Hematopoietic multipotent progenitor cell treated with erythropoietin and hydrocortisone succinate and interleukin-3 and kit ligand, for 15 days (in vitro differentiated cells): ENCODE results near the gene CALHM4.

Source experiments
- DNase-seq: peaks from one replicate; pipeline ENCODE4 v3.0.0-alpha.2; 2015; ENCODE audit warnings: low spot score

Gene CALHM4

GRCh38 chr6:116542426-116542825, 11.1 kb upstream of the CALHM4 start:
- DNase-seq: no peak

- DNase-seq: no peak
Observed at GRCh38 chr6:116543149-116543548, 10.4 kb upstream of the CALHM4 start.

- DNase-seq: no peak
Observed at GRCh38 chr6:116545651-116546050, 7.9 kb upstream of the CALHM4 start, which contains the start of gene TRAPPC3L. TSS of gene TRAPPC3L (minus strand) at chr6:116545684. CDS start at chr6:116545514, 170 bp downstream.

GRCh38 chr6:116547358-116547757, 6.2 kb upstream of the CALHM4 start:
- no peak for DNase-seq

- DNase-seq: no peak
Observed at GRCh38 chr6:116550796-116551195, 2.8 kb upstream of the CALHM4 start.

GRCh38 chr6:116556065-116556464, 2.5 kb downstream of the CALHM4 start:
- no peak for DNase-seq

GRCh38 chr6:116556814-116557415, 3.4 kb downstream of the CALHM4 start:
- DNase-seq: no peak

- DNase-seq: no peak
Observed at GRCh38 chr6:116557893-116558292, 4.3 kb downstream of the CALHM4 start.

- no peak for DNase-seq
Observed at GRCh38 chr6:116560130-116560529, 6.6 kb downstream of the CALHM4 start.

GRCh38 chr6:116561377-116562018, 7.9 kb downstream of the CALHM4 start:
- peak; percentile 78 for DNase-seq

GRCh38 chr6:116562019-116562403, 8.5 kb downstream of the CALHM4 start:
- DNase-seq: no peak

- peak; percentile 12 for DNase-seq
Observed at GRCh38 chr6:116562614-116563013, 9.1 kb downstream of the CALHM4 start.

GRCh38 chr6:116563830-116564229, 10.3 kb downstream of the CALHM4 start:
- DNase-seq: no peak

- no peak for DNase-seq
Observed at GRCh38 chr6:116564311-116564710, 10.8 kb downstream of the CALHM4 start.

- no peak for DNase-seq
Observed at GRCh38 chr6:116564921-116565872, 11.6 kb downstream of the CALHM4 start.

GRCh38 chr6:116568111-116568510, 14.6 kb downstream of the CALHM4 start:
- DNase-seq: no peak

- DNase-seq: no peak
Observed at GRCh38 chr6:116568821-116569755, 15.5 kb downstream of the CALHM4 start.

GRCh38 chr6:116570856-116571682, 17.5 kb downstream of the CALHM4 start, which contains the start of gene RWDD1:
TSS of gene RWDD1 (plus strand) at chr6:116571504. CDS start at chr6:116571583, 79 bp downstream.
- peak; percentile 95 for DNase-seq

- DNase-seq: no peak
Observed at GRCh38 chr6:116571683-116572000, 18.1 kb downstream of the CALHM4 start.

GRCh38 chr6:116572162-116572561, 18.6 kb downstream of the CALHM4 start:
- DNase-seq: peak; percentile 13

- no peak for DNase-seq
Observed at GRCh38 chr6:116575227-116575626, 21.7 kb downstream of the CALHM4 start.
